ENCODE results near the gene CNPY3. TPM values are rescaled to one million over a fixed set of nuclear protein-coding genes. Genes with fewer than 3 reads are reported as not detected.

CNPY3 gene
- total RNA-seq, 2 donors from 2014 or later = 37.9 to 51.6 TPM

- ATAC-seq = no peak
- Mint-ChIP-seq H3K27ac (no peak overlapping the region), H3K36me3 (no peaks in the 10 kb centered on the region), H3K9me3 (no peaks in the 10 kb centered on the region)
- DNase-seq (ENCODE audit: low spot score in 2 of 2) = no peak
Observed at GRCh38 chr6:42907336-42907735, 21.9 kb upstream of the CNPY3 start.

- DNase-seq (ENCODE audit: low spot score in 2 of 2) (no peak), ATAC-seq (no peak)
- Mint-ChIP-seq H3K9me3 (no peaks in the 10 kb centered on the region), H3K36me3 (no peaks in the 10 kb centered on the region), H3K27ac (no peak overlapping the region)
Observed at GRCh38 chr6:42909835-42910234, 19.4 kb upstream of the CNPY3 start.

GRCh38 chr6:42911171-42912021 is 17.9 kb upstream of the CNPY3 start:
- Mint-ChIP-seq H3K9me3 (no peaks in the 10 kb centered on the region), H3K36me3 (no peaks in the 10 kb centered on the region), H3K27ac (no peak overlapping the region)
- DNase-seq (ENCODE audit: low spot score in 2 of 2) = no peak
- no peak for ATAC-seq

- DNase-seq (ENCODE audit: low spot score in 2 of 2) (no peak), ATAC-seq (no peak)
- Mint-ChIP-seq H3K27ac (peak overlapping the region in 1 of 2 donors; percentile 36), H3K36me3 (no peaks in the 10 kb centered on the region), H3K9me3 (no peaks in the 10 kb centered on the region)
Observed at GRCh38 chr6:42914546-42914945, 14.7 kb upstream of the CNPY3 start.

GRCh38 chr6:42915732-42916131 is 13.5 kb upstream of the CNPY3 start, which contains the start of gene PTCRA:
Gene PTCRA (plus strand): TSS chr6:42916053. CDS start chr6:42916070, 17 bp downstream.
- H3K36me3 Mint-ChIP-seq = no peaks in the 10 kb centered on the region
- ATAC-seq (peak in 1 of 2 donors; percentile 28), DNase-seq (ENCODE audit: low spot score in 2 of 2) (no peak)
- H3K9me3 Mint-ChIP-seq = no peaks in the 10 kb centered on the region
- H3K27ac Mint-ChIP-seq = no peak within 1 kb of the TSS

- no peak for DNase-seq (ENCODE audit: low spot score in 2 of 2)
- peak; percentile 20 to 47 for ATAC-seq
- no peaks in the 10 kb centered on the region for H3K36me3 Mint-ChIP-seq
- H3K27ac Mint-ChIP-seq = no peak overlapping the region
- no peaks in the 10 kb centered on the region for H3K9me3 Mint-ChIP-seq
Observed at GRCh38 chr6:42916288-42916687, 13.0 kb upstream of the CNPY3 start.

- Mint-ChIP-seq H3K36me3 (no peaks in the 10 kb centered on the region), H3K9me3 (no peaks in the 10 kb centered on the region), H3K27ac (no peak overlapping the region)
- ATAC-seq (no peak), DNase-seq (ENCODE audit: low spot score in 2 of 2) (no peak)
Observed at GRCh38 chr6:42921801-42922200, 7.5 kb upstream of the CNPY3 start.

- Mint-ChIP-seq H3K36me3 (peaks cover 5% of the 10 kb centered on the region in 2 donors), H3K9me3 (no peaks in the 10 kb centered on the region), H3K27ac (no peak overlapping the region)
- no peak for ATAC-seq
- DNase-seq (ENCODE audit: low spot score in 2 of 2) = no peak
Observed at GRCh38 chr6:42923666-42924065, 5.6 kb upstream of the CNPY3 start.

- H3K9me3 Mint-ChIP-seq = no peaks in the 10 kb centered on the region
- no peak for DNase-seq (ENCODE audit: low spot score in 2 of 2)
- ATAC-seq = no peak
- peaks cover 9 to 10% of the 10 kb centered on the region in 2 donors for H3K36me3 Mint-ChIP-seq
- H3K27ac Mint-ChIP-seq = peak overlapping the region; percentile 33 to 52
Observed at GRCh38 chr6:42925248-42925857, 3.9 kb upstream of the CNPY3 start.

GRCh38 chr6:42929821-42930360 is 611 bp downstream of the CNPY3 start:
- Mint-ChIP-seq H3K9me3 (no peaks in the 10 kb centered on the region), H3K27ac (peak overlapping the region; percentile 99), H3K36me3 (peaks cover 12 to 31% of the 10 kb centered on the region in 2 donors)
- DNase-seq (ENCODE audit: low spot score in 2 of 2) (peak; percentile 59 to 66), ATAC-seq (peak; percentile 43 to 63)

- Mint-ChIP-seq H3K9me3 (no peaks in the 10 kb centered on the region), H3K36me3 (peaks cover 21 to 41% of the 10 kb centered on the region in 2 donors), H3K27ac (peak overlapping the region; percentile 23 to 38)
- DNase-seq (ENCODE audit: low spot score in 2 of 2) (no peak), ATAC-seq (no peak)
Observed at GRCh38 chr6:42932412-42932811, 3.1 kb downstream of the CNPY3 start.

- peak overlapping the region in 1 of 2 donors; percentile 11 for H3K27ac Mint-ChIP-seq
- peaks cover 21 to 40% of the 10 kb centered on the region in 2 donors for H3K36me3 Mint-ChIP-seq
- ATAC-seq (no peak), DNase-seq (ENCODE audit: low spot score in 2 of 2) (no peak)
- no peaks in the 10 kb centered on the region for H3K9me3 Mint-ChIP-seq
Observed at GRCh38 chr6:42933205-42933604, 3.9 kb downstream of the CNPY3 start.

GRCh38 chr6:42935322-42935721 is 6.0 kb downstream of the CNPY3 start:
- Mint-ChIP-seq H3K36me3 (peaks cover 12 to 35% of the 10 kb centered on the region in 2 donors), H3K9me3 (no peaks in the 10 kb centered on the region), H3K27ac (peak overlapping the region in 1 of 2 donors; percentile 93)
- ATAC-seq (peak in 1 of 2 donors; percentile 51), DNase-seq (ENCODE audit: low spot score in 2 of 2) (no peak)

GRCh38 chr6:42936398-42936797 is 7.1 kb downstream of the CNPY3 start:
- H3K36me3 Mint-ChIP-seq = peaks cover 10 to 40% of the 10 kb centered on the region in 2 donors
- H3K9me3 Mint-ChIP-seq = no peaks in the 10 kb centered on the region
- DNase-seq (ENCODE audit: low spot score in 2 of 2) = no peak
- ATAC-seq = no peak
- no peak overlapping the region for H3K27ac Mint-ChIP-seq

GRCh38 chr6:42937548-42938427 is 8.5 kb downstream of the CNPY3 start:
- peaks cover 10 to 30% of the 10 kb centered on the region in 2 donors for H3K36me3 Mint-ChIP-seq
- ATAC-seq = no peak
- DNase-seq (ENCODE audit: low spot score in 2 of 2) = no peak
- peak overlapping the region; percentile 26 to 95 for H3K27ac Mint-ChIP-seq
- no peaks in the 10 kb centered on the region for H3K9me3 Mint-ChIP-seq

- Mint-ChIP-seq H3K9me3 (no peaks in the 10 kb centered on the region), H3K27ac (peak overlapping the region; percentile 28 to 95), H3K36me3 (peaks cover 10 to 24% of the 10 kb centered on the region in 2 donors)
Observed at GRCh38 chr6:42938428-42938796, 9.1 kb downstream of the CNPY3 start.

More at GRCh38 chr6:42938428-42938796, 9.1 kb downstream of the CNPY3 start:
- no peak for ATAC-seq
- no peak for DNase-seq (ENCODE audit: low spot score in 2 of 2)
